ENCODE results near the gene CCNE1.
A peak's percentile ranks its signal among the peaks of the same experiment; 100 is the strongest.
"Not testable (repeated sequence)": the region's sequence is repeated elsewhere in the genome, so short reads cannot be mapped to it uniquely, and the experiment has no call there.

Gene CCNE1

GRCh38 chr19:29800100-29800825 lies 11.5 kb upstream of the CCNE1 start:
- Mint-ChIP-seq H3K4me1 (ENCODE audit: low read depth) (peaks cover 7% of the 10 kb centered on the region), H3K9me3 (no peaks in the 10 kb centered on the region), H3K36me3 (ENCODE audit: low read depth) (no peaks in the 10 kb centered on the region), H3K27me3 (no peaks in the 10 kb centered on the region), H3K4me3 (no peak overlapping the region), H3K27ac (no peak overlapping the region)
- DNase-seq, result no peak

- H3K27ac Mint-ChIP-seq; H3K36me3 Mint-ChIP-seq (ENCODE audit: low read depth); H3K27me3 Mint-ChIP-seq; H3K9me3 Mint-ChIP-seq; H3K4me3 Mint-ChIP-seq; DNase-seq; H3K4me1 Mint-ChIP-seq (ENCODE audit: low read depth): not testable (repeated sequence)
These were observed 7.8 kb upstream of the CCNE1 start for GRCh38 chr19:29803951-29804350.

- no peak for DNase-seq
- H3K4me1 Mint-ChIP-seq (ENCODE audit: low read depth), result peaks cover 7% of the 10 kb centered on the region
- peak overlapping the region; percentile 4 for H3K27ac Mint-ChIP-seq
- H3K27me3 Mint-ChIP-seq, result no peaks in the 10 kb centered on the region
- H3K9me3 Mint-ChIP-seq, result no peaks in the 10 kb centered on the region
- H3K4me3 Mint-ChIP-seq, result no peak overlapping the region
- no peaks in the 10 kb centered on the region for H3K36me3 Mint-ChIP-seq (ENCODE audit: low read depth)
These were observed 7.3 kb upstream of the CCNE1 start for GRCh38 chr19:29804493-29804892.

- H3K9me3 Mint-ChIP-seq, result no peaks in the 10 kb centered on the region
- H3K4me1 Mint-ChIP-seq (ENCODE audit: low read depth), result peaks cover 8% of the 10 kb centered on the region
- DNase-seq, result no peak
- H3K27me3 Mint-ChIP-seq, result no peaks in the 10 kb centered on the region
- H3K36me3 Mint-ChIP-seq (ENCODE audit: low read depth), result no peaks in the 10 kb centered on the region
- no peak overlapping the region for H3K27ac Mint-ChIP-seq
- no peak overlapping the region for H3K4me3 Mint-ChIP-seq
These were observed 6.5 kb upstream of the CCNE1 start for GRCh38 chr19:29805031-29805965.

- no peak for DNase-seq
- Mint-ChIP-seq H3K9me3 (no peaks in the 10 kb centered on the region), H3K36me3 (ENCODE audit: low read depth) (no peaks in the 10 kb centered on the region), H3K27ac (no peak overlapping the region), H3K4me3 (no peak overlapping the region), H3K27me3 (no peaks in the 10 kb centered on the region), H3K4me1 (ENCODE audit: low read depth) (peaks cover 17% of the 10 kb centered on the region)
These were observed 5.5 kb upstream of the CCNE1 start for GRCh38 chr19:29806098-29806866.

- no peak overlapping the region for H3K4me3 Mint-ChIP-seq
- DNase-seq, result no peak
- no peaks in the 10 kb centered on the region for H3K36me3 Mint-ChIP-seq (ENCODE audit: low read depth)
- no peaks in the 10 kb centered on the region for H3K27me3 Mint-ChIP-seq
- no peak overlapping the region for H3K27ac Mint-ChIP-seq
- H3K4me1 Mint-ChIP-seq (ENCODE audit: low read depth), result peaks cover 17% of the 10 kb centered on the region
- no peaks in the 10 kb centered on the region for H3K9me3 Mint-ChIP-seq
These were observed 4.6 kb upstream of the CCNE1 start for GRCh38 chr19:29807178-29807577.

GRCh38 chr19:29807870-29808405 lies 3.9 kb upstream of the CCNE1 start:
- Mint-ChIP-seq H3K9me3 (no peaks in the 10 kb centered on the region), H3K27me3 (no peaks in the 10 kb centered on the region), H3K4me1 (ENCODE audit: low read depth) (peaks cover 20% of the 10 kb centered on the region), H3K4me3 (no peak overlapping the region), H3K36me3 (ENCODE audit: low read depth) (peaks cover 3% of the 10 kb centered on the region), H3K27ac (no peak overlapping the region)
- DNase-seq, result no peak

GRCh38 chr19:29809795-29810503 lies 1.8 kb upstream of the CCNE1 start:
- H3K4me3 Mint-ChIP-seq, result peak overlapping the region; percentile 81
- H3K27ac Mint-ChIP-seq, result peak overlapping the region; percentile 44
- no peaks in the 10 kb centered on the region for H3K27me3 Mint-ChIP-seq
- no peak for DNase-seq
- no peaks in the 10 kb centered on the region for H3K9me3 Mint-ChIP-seq
- H3K4me1 Mint-ChIP-seq (ENCODE audit: low read depth), result peaks cover 17% of the 10 kb centered on the region
- H3K36me3 Mint-ChIP-seq (ENCODE audit: low read depth), result peaks cover 24% of the 10 kb centered on the region

GRCh38 chr19:29810504-29810871 lies 1.3 kb upstream of the CCNE1 start:
- H3K27ac Mint-ChIP-seq, result peak overlapping the region; percentile 94
- no peaks in the 10 kb centered on the region for H3K9me3 Mint-ChIP-seq
- no peaks in the 10 kb centered on the region for H3K27me3 Mint-ChIP-seq
- H3K36me3 Mint-ChIP-seq (ENCODE audit: low read depth), result peaks cover 29% of the 10 kb centered on the region
- no peak for DNase-seq
- H3K4me1 Mint-ChIP-seq (ENCODE audit: low read depth), result peaks cover 21% of the 10 kb centered on the region
- H3K4me3 Mint-ChIP-seq, result peak overlapping the region; percentile 81

GRCh38 chr19:29812080-29812880 lies 489 bp downstream of the CCNE1 start:
- peak overlapping the region; percentile 88 for H3K4me3 Mint-ChIP-seq
- no peaks in the 10 kb centered on the region for H3K9me3 Mint-ChIP-seq
- peaks cover 36% of the 10 kb centered on the region for H3K36me3 Mint-ChIP-seq (ENCODE audit: low read depth)
- H3K27me3 Mint-ChIP-seq, result no peaks in the 10 kb centered on the region
- peak overlapping the region; percentile 85 for H3K27ac Mint-ChIP-seq
- peak; percentile 52 for DNase-seq
- H3K4me1 Mint-ChIP-seq (ENCODE audit: low read depth), result peaks cover 21% of the 10 kb centered on the region

- DNase-seq, result no peak
- Mint-ChIP-seq H3K27me3 (no peaks in the 10 kb centered on the region), H3K36me3 (ENCODE audit: low read depth) (peaks cover 41% of the 10 kb centered on the region), H3K9me3 (no peaks in the 10 kb centered on the region), H3K27ac (peak overlapping the region; percentile 85), H3K4me1 (ENCODE audit: low read depth) (peaks cover 21% of the 10 kb centered on the region), H3K4me3 (peak overlapping the region; percentile 88)
These were observed 1.1 kb downstream of the CCNE1 start for GRCh38 chr19:29812881-29813275.

- Mint-ChIP-seq H3K4me1 (ENCODE audit: low read depth) (peaks cover 21% of the 10 kb centered on the region), H3K27ac (no peak overlapping the region)
- no peak for DNase-seq
These were observed 1.9 kb downstream of the CCNE1 start for GRCh38 chr19:29813642-29814041.

GRCh38 chr19:29815231-29815630 lies 3.4 kb downstream of the CCNE1 start:
- DNase-seq, result no peak
- Mint-ChIP-seq H3K27me3 (no peaks in the 10 kb centered on the region), H3K4me3 (no peak overlapping the region), H3K9me3 (no peaks in the 10 kb centered on the region), H3K27ac (no peak overlapping the region), H3K4me1 (ENCODE audit: low read depth) (peaks cover 21% of the 10 kb centered on the region), H3K36me3 (ENCODE audit: low read depth) (peaks cover 63% of the 10 kb centered on the region)

More at GRCh38 chr19:29813642-29814041, 1.9 kb downstream of the CCNE1 start:
- Mint-ChIP-seq H3K27me3 (no peaks in the 10 kb centered on the region), H3K4me3 (peak overlapping the region; percentile 88), H3K9me3 (no peaks in the 10 kb centered on the region), H3K36me3 (ENCODE audit: low read depth) (peaks cover 47% of the 10 kb centered on the region)
